PC-3 (cell line): ENCODE measurements around the gene TIMP2. TPM values are rescaled to one million over a fixed set of nuclear protein-coding genes. Genes with fewer than 3 reads are reported as not detected.

ENCODE experiments used
- ATAC-seq: fragments of 200-7000 bp; cut with Tn5 transposase; 2 replicates; pipeline ENCODE4 v1.9.1; 2020; ENCODE audit warnings: mild to moderate bottlenecking, moderate library complexity
- BruUV-seq: library from RNA; stranded (reverse); fragments of 400-500 nt; replicated peaks from 2 replicates; lab custom pipeline; 2021; lab: Mats Ljungman, UMichigan
- CTCF ChIA-PET: fragments of 300-600 bp; sonication (Branson Sonifier 250); formaldehyde crosslinking; loops from one replicate; lab custom pipeline; 2022; ENCODE audit warnings: antibody characterized with exemption; lab: Charles Lee
- POLR2A ChIA-PET: fragments of 300-600 bp; sonication (Branson Sonifier 250); formaldehyde crosslinking; loops from one replicate; lab custom pipeline; 2022; ENCODE audit warnings: antibody characterized with exemption; ENCODE audit not compliant: unreplicated experiment; lab: Charles Lee
- DNase-seq: peaks from one replicate; pipeline ENCODE4 v3.0.0-alpha.2; 2015
- H2AFZ ChIP-seq: fragments of 300-600 bp; sonication (generic); 2 replicates; pipeline ENCODE4 v1.6.0; 2016; ENCODE audit warnings: antibody characterized with exemption, low read length
- H3F3A ChIP-seq: fragments of 300-600 bp; sonication (generic); one replicate; pipeline ENCODE4 v1.6.0; 2017; ENCODE audit warnings: antibody characterized with exemption, low read length, control low read depth, mild to moderate bottlenecking; ENCODE audit not compliant: unreplicated experiment
- H3K27ac ChIP-seq: fragments of 300-600 bp; sonication (generic); 2 replicates; pipeline ENCODE4 v1.5.1; 2016; ENCODE audit warnings: mild to moderate bottlenecking, low read length
- H3K27me3 ChIP-seq: fragments of 300-600 bp; sonication (generic); 2 replicates; pipeline ENCODE4 v1.6.1; 2016; ENCODE audit warnings: low read length, mixed read lengths
- H3K36me3 ChIP-seq: fragments of 300-600 bp; sonication (generic); 2 replicates; pipeline ENCODE4 v1.6.1; 2016; ENCODE audit warnings: low read depth, mixed run types, low read length, mixed read lengths
- H3K4me1 ChIP-seq: fragments of 300-600 bp; sonication (generic); 2 replicates; pipeline ENCODE4 v1.5.1; 2016; ENCODE audit warnings: low read length; ENCODE audit not compliant: insufficient read depth
- H3K4me2 ChIP-seq: fragments of 300-600 bp; sonication (generic); 2 replicates; pipeline ENCODE4 v1.6.0; 2016; ENCODE audit warnings: low read length
- H3K4me3 ChIP-seq: fragments of 300-600 bp; sonication (generic); 2 replicates; pipeline ENCODE4 v1.5.1; 2016; ENCODE audit warnings: mild to moderate bottlenecking, low read length, mixed read lengths
- H3K79me2 ChIP-seq: fragments of 300-600 bp; sonication (generic); 2 replicates; pipeline ENCODE4 v1.6.1; 2017; ENCODE audit warnings: low read length, mixed read lengths
- H3K9ac ChIP-seq: fragments of 300-600 bp; sonication (generic); 2 replicates; pipeline ENCODE4 v1.6.0; 2016; ENCODE audit warnings: mild to moderate bottlenecking, low read length
- H3K9me2 ChIP-seq: fragments of 300-600 bp; sonication (generic); replicated peaks from 2 replicates; pipeline ENCODE4 v1.6.1; 2016; ENCODE audit warnings: mixed run types, low read length, mixed read lengths
- H3K9me3 ChIP-seq: fragments of 300-600 bp; sonication (generic); 2 replicates; pipeline ENCODE4 v1.6.1; 2016; ENCODE audit warnings: low read length, mixed read lengths
- H4K20me1 ChIP-seq: fragments of 300-600 bp; sonication (generic); 2 replicates; pipeline ENCODE4 v1.6.1; 2016; ENCODE audit warnings: low read length, mixed read lengths
- EZH2 ChIP-seq: fragments of 300-600 bp; sonication (generic); IDR thresholded peaks from one replicate; pipeline ENCODE4 v1.6.1; 2017; ENCODE audit warnings: antibody characterized with exemption, mild to moderate bottlenecking, low read length; ENCODE audit not compliant: unreplicated experiment
- EZH2phosphoT487 ChIP-seq: fragments of 300-600 bp; sonication (generic); IDR thresholded peaks from 2 replicates; pipeline ENCODE4 v1.6.1; 2018; ENCODE audit warnings: mild to moderate bottlenecking, antibody characterized with exemption, low read length, borderline replicate concordance
- intact Hi-C: fragments of 100-400 bp; cut with micrococcal nuclease; formaldehyde crosslinking; loops from 2 replicates; pipeline ENCODE4 v1.9.0; 2023
- total RNA-seq: library from RNA; depleted of rRNA; stranded (reverse); fragments of >200 nt; gene quantifications from 2 replicates; pipeline ENCODE4 v1.2.3, GENCODE V29; 2014
- TF ChIP-seq, protein P1 (sequence below): fragments of 300-600 bp; sonication (generic); conservative IDR thresholded peaks from 2 replicates; pipeline ENCODE4 v1.5.1; 2017; ENCODE audit warnings: antibody characterized with exemption, low read depth, mild to moderate bottlenecking, low read length

Gene TIMP2
- total RNA-seq, 1 experiment from 2014 or later = 60.1 TPM

DNA sequence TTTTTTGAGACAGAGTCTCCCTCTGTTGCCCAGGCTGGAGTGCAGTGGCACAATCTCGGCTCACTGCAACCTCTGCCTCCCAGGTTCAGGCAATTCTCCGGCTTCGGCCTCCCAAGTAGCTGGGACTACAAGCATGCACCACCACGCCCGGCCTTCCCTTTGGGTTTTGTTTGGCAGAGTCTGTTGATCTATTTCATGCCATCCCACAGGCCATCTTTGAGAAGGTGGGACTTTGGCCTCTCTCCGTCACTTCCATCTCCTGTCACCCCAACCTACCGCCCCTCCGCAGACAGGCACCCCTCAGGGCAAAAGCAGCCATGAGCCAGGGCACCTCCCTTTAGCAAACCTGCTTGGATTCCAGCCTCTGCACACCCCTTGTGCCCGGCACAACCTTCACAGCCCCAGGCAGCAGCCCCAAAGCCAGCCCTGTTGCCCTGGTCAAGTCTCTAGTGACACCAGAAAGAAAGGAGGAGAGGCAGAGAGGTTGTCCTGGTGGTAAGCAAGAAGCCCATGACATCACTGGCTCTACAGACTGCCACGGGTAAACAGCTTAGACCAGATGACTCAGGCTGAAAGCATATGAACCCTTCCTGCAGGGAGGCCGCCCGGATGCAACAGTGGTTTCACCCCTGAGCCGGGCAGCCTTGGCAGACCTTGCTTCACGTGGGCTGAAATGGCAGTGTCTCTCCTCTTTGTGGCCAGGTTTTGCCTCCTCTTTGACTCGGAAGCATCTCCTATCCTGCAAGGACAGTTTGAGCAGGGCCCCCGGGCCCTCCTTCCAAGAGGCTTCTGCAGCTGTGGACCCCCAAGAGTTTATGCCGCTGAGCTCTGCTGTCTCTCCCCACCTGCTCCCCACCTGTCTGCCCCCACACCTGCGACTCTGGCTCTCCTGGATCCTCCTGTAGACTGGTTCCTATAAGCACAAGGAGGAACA is 8.1 kb upstream of the TIMP2 start:
- no peaks in the 10 kb centered on the region for H3K9me2 ChIP-seq
- ChIA-PET CTCF (no interaction called here), POLR2A (no interaction called here)
- no peaks in the 10 kb centered on the region for H3K9me3 ChIP-seq
- H2AFZ ChIP-seq = peak overlapping the region; percentile 25
- no peaks in the 10 kb centered on the region for H4K20me1 ChIP-seq
- peak overlapping the region; percentile 89 for H3K27ac ChIP-seq
- intact Hi-C loops = loop anchor here (2.0 to 5.0 kb wide), 2 partner anchors 39 to 92 kb away; partner anchors contain the start of gene USP36
- H3F3A ChIP-seq = no peaks in the 10 kb centered on the region
- peaks cover 42% of the 10 kb centered on the region for H3K4me1 ChIP-seq
- BruUV-seq = TSS peak; percentile 64
- H3K9ac ChIP-seq = peak overlapping the region; percentile 69
- peak overlapping the region; percentile 54 for H3K4me2 ChIP-seq
- no peaks in the 10 kb centered on the region for H3K27me3 ChIP-seq
- ATAC-seq = peak; percentile 87
- no peaks in the 10 kb centered on the region for H3K79me2 ChIP-seq
- TF ChIP-seq EZH2 (no peak), EZH2phosphoT487 (no peak)
- TF ChIP-seq, protein P1, sequence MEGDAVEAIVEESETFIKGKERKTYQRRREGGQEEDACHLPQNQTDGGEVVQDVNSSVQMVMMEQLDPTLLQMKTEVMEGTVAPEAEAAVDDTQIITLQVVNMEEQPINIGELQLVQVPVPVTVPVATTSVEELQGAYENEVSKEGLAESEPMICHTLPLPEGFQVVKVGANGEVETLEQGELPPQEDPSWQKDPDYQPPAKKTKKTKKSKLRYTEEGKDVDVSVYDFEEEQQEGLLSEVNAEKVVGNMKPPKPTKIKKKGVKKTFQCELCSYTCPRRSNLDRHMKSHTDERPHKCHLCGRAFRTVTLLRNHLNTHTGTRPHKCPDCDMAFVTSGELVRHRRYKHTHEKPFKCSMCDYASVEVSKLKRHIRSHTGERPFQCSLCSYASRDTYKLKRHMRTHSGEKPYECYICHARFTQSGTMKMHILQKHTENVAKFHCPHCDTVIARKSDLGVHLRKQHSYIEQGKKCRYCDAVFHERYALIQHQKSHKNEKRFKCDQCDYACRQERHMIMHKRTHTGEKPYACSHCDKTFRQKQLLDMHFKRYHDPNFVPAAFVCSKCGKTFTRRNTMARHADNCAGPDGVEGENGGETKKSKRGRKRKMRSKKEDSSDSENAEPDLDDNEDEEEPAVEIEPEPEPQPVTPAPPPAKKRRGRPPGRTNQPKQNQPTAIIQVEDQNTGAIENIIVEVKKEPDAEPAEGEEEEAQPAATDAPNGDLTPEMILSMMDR = no peak
- H3K4me3 ChIP-seq = peak overlapping the region; percentile 7; the same call in 1 of the 2 replicates
- no peaks in the 10 kb centered on the region for H3K36me3 ChIP-seq
- DNase-seq = peak; percentile 98

DNA sequence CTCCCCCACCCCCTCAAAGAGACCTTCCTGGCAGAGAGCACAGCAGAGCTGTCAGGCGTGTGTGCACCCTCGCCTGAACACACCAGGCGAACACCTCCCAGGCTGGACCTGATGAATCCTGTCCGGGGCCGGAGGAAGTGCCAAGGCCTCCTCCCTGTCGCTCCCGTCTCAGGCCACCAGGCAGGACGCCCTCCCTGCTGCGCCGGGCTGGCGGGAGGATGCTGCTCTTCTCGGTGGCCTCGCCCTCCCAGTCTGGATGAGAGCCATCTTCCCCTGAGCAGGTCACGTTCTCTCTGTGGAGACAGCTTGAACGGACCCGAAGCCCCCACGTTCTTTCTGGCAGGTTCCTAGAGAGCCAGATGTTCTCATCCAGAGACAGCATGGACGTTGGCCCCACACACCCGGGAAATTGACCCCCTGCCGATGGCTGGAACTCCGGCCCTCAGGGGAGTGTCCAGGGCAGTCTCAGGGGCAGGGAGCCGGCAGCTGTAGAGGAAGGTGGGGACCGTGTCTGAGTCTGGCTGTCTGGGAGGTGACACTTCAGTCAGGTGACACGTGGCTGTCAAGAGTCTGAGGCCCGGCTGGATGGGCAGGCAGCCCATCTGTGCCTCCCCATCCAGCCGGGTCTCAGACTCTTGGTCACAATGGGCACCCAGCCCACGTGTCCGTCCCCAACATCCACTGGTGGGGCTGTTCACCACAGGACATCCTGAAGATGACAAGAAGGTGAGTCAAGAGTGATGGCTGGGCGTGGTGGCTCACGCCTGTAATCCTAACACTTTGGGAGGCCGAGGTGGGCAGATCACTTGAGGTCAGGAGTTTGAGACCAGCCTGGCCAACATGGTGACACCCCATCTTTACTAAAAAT is 5.0 kb upstream of the TIMP2 start:
- no peak overlapping the region for H3K4me2 ChIP-seq
- intact Hi-C loops = loop anchor here (5.0 kb wide), 1 partner anchor 42 kb away; no protein-coding TSS in a partner anchor
- DNase-seq = peak; percentile 62
- H3K9me3 ChIP-seq = no peaks in the 10 kb centered on the region
- H3K36me3 ChIP-seq = no peaks in the 10 kb centered on the region
- no peak for ATAC-seq
- CTCF ChIA-PET = no interaction called here
- H3K9ac ChIP-seq = no peak overlapping the region
- H4K20me1 ChIP-seq = no peaks in the 10 kb centered on the region
- H3K4me3 ChIP-seq = no peak overlapping the region
- BruUV-seq = no TSS peak
- no peaks in the 10 kb centered on the region for H3K27me3 ChIP-seq
- no peaks in the 10 kb centered on the region for H3K79me2 ChIP-seq
- no peaks in the 10 kb centered on the region for H3F3A ChIP-seq
- H2AFZ ChIP-seq = no peak overlapping the region
- H3K27ac ChIP-seq = no peak overlapping the region
- H3K4me1 ChIP-seq = peaks cover 39% of the 10 kb centered on the region
- POLR2A ChIA-PET = no interaction called here
- H3K9me2 ChIP-seq = no peaks in the 10 kb centered on the region
- TF ChIP-seq, protein P1 = no peak
- no peak for TF ChIP-seq EZH2
- no peak for TF ChIP-seq EZH2phosphoT487
